ENCODE results near the gene TGFBR2.
A peak's percentile ranks its signal among the peaks of the same experiment; 100 is the strongest.

The TGFBR2 gene

GRCh38 chr3:30711867-30712266 lies 105.5 kb downstream of the TGFBR2 start:
- DNase-seq (ENCODE audit: low read depth): no peak
- no peak overlapping the region for H3K4me3 ChIP-seq (ENCODE audit: low read depth, low read length)
- no peak for TF ChIP-seq CTCF (IDR thresholded peaks at IDR 0.05; ENCODE audit: low read depth, low read length, missing control alignments)
- in situ Hi-C loops (cut with HindIII; ENCODE audit: low sequenced_read_pairs): loop anchor here (25.0 kb wide), 1 partner anchor 675 kb away; no protein-coding TSS in a partner anchor

GRCh38 chr3:30712991-30713390 lies 106.6 kb downstream of the TGFBR2 start:
- no peak for DNase-seq (ENCODE audit: low read depth)
- in situ Hi-C loops (cut with HindIII; ENCODE audit: low sequenced_read_pairs): loop anchor here (25.0 kb wide), 1 partner anchor 676 kb away; no protein-coding TSS in a partner anchor
- no peak overlapping the region for H3K4me3 ChIP-seq (ENCODE audit: low read depth, low read length)
- TF ChIP-seq CTCF (IDR thresholded peaks at IDR 0.05; ENCODE audit: low read depth, low read length, missing control alignments): no peak

GRCh38 chr3:30713885-30714503 lies 107.6 kb downstream of the TGFBR2 start:
- no peak overlapping the region for H3K4me3 ChIP-seq (ENCODE audit: low read depth, low read length)
- TF ChIP-seq CTCF (IDR thresholded peaks at IDR 0.05; ENCODE audit: low read depth, low read length, missing control alignments): no peak
- DNase-seq (ENCODE audit: low read depth): no peak
- in situ Hi-C loops (cut with HindIII; ENCODE audit: low sequenced_read_pairs): loop anchor here (25.0 kb wide), 1 partner anchor 677 kb away; no protein-coding TSS in a partner anchor

GRCh38 chr3:30719536-30719935 lies 113.1 kb downstream of the TGFBR2 start:
- DNase-seq (ENCODE audit: low read depth): no peak
- in situ Hi-C loops (cut with HindIII; ENCODE audit: low sequenced_read_pairs): loop anchor here (25.0 kb wide), 1 partner anchor 682 kb away; no protein-coding TSS in a partner anchor
- H3K4me3 ChIP-seq (ENCODE audit: low read depth, low read length): no peak overlapping the region
- TF ChIP-seq CTCF (IDR thresholded peaks at IDR 0.05; ENCODE audit: low read depth, low read length, missing control alignments): no peak

- in situ Hi-C loops (cut with HindIII; ENCODE audit: low sequenced_read_pairs): loop anchor here (25.0 kb wide), 1 partner anchor 683 kb away; no protein-coding TSS in a partner anchor
- no peak overlapping the region for H3K4me3 ChIP-seq (ENCODE audit: low read depth, low read length)
- no peak for TF ChIP-seq CTCF (IDR thresholded peaks at IDR 0.05; ENCODE audit: low read depth, low read length, missing control alignments)
- peak; percentile 23 for DNase-seq (ENCODE audit: low read depth)
Measured at GRCh38 chr3:30720586-30721313, 114.3 kb downstream of the TGFBR2 start.

GRCh38 chr3:30721314-30721634 lies 114.9 kb downstream of the TGFBR2 start:
- in situ Hi-C loops (cut with HindIII; ENCODE audit: low sequenced_read_pairs): loop anchor here (25.0 kb wide), 1 partner anchor 684 kb away; no protein-coding TSS in a partner anchor

More at GRCh38 chr3:30721314-30721634, 114.9 kb downstream of the TGFBR2 start:
- no peak for TF ChIP-seq CTCF (IDR thresholded peaks at IDR 0.05; ENCODE audit: low read depth, low read length, missing control alignments)
- DNase-seq (ENCODE audit: low read depth): no peak
- H3K4me3 ChIP-seq (ENCODE audit: low read depth, low read length): no peak overlapping the region
